Measurements from ENCODE around the gene STAB2.
"Not testable (repeated sequence)": the region's sequence is repeated elsewhere in the genome, so short reads cannot be mapped to it uniquely, and the experiment has no call there.

The STAB2 gene

GRCh38 chr12:103653568-103654173, 66.6 kb downstream of the STAB2 start:
- DNase-seq, result not testable (repeated sequence)

- no peak for DNase-seq
These were observed 67.7 kb downstream of the STAB2 start for GRCh38 chr12:103654816-103655215.

GRCh38 chr12:103656291-103656690, 69.2 kb downstream of the STAB2 start:
- DNase-seq, result no peak

DNA sequence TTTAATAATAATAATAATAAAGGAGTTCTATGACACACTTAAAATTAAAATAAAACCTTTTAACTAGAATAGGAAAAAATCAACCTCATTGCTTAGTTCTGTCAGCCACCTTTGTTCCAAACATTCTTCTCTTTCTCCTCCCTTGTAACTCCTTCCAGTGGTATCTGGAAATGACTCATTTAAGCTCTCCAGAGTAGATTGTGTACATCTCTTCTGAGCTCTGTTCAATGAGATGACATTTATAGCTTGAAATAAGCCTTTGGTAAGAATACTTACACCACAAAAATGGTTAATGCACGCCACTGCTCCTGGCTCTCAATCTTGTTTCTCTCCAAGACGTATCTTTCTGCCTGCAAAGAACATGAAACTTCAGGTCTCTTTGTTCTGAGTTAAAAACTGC, 70.3 kb downstream of the STAB2 start:
- DNase-seq, result no peak

- no peak for DNase-seq
These were observed 77.6 kb downstream of the STAB2 start for GRCh38 chr12:103664626-103665025.

- DNase-seq, result no peak
These were observed 78.9 kb downstream of the STAB2 start for GRCh38 chr12:103665971-103666370.

DNA sequence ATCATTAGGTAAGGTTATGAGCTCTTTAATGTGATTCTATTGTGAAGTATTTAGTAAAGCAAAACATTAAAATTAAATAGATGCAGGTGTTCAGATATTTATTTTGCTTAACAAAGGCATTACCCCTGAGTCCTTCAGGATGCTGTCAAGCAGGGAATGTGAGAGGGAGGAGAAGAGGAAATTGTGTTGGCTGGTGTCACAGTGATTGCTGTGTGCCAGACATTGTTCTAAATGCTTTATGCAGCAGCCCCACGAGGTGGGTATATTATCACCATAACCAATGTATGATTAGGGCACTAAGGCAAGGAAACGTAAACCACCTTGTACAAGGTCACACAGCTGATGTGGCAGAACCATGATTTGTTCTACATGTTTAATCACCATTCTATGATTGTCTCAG, 80.1 kb downstream of the STAB2 start:
- DNase-seq, result no peak

GRCh38 chr12:103668520-103668919, 81.4 kb downstream of the STAB2 start:
- no peak for DNase-seq

DNA sequence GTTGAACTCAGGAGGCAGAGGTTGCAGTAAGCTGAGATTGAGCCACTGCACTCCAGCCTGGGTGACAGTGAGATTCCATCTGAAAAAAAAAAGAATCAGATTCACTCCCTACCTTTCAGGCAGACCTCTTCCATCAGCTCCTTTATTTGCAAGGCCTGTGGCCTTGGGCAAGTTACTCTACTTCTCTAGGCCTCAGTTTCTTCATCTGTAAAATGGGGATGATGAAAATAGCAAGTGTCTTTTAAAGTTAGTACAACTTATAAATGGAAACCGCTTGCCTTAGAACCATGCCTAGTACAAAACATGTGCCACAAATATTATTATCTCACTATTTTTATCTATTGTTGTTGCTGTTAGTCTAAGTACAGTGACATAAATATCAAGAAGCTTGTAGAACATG, 84.3 kb downstream of the STAB2 start:
- no peak for DNase-seq

DNA sequence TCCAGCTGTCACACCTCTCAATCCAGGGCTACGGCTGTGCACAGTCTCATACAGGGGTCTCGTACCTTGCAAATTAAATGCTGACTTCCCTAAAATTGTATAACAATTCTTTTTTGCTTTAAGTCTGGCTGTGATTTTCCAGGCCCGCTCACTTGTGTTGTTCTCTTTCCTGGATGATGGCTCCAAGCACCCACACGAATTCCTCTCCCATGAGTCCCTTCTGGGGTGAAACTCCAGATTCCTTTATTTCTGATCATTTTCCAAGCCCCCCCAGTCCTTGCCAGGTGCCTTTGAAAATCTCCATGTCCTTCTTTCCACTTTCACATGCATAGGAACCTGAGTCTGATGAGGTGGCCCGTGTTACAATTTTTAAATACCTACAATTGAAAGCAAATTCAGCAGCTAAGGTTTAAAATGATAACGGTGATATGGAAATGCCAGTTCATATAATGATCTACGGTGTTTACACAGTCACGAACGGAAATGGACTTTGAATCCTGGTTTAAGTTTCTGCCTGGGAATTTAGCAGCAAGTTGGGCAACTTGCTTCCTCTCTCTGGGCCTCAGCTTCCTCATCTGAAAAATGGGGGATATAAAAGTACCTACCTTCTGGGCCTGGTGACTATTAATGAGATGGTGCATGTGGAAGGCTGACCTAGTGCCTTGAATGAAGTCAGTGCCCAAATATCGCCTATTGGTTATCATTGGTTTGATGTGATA, 85.5 kb downstream of the STAB2 start:
- DNase-seq, result no peak

GRCh38 chr12:103673487-103673886, 86.4 kb downstream of the STAB2 start:
- no peak for DNase-seq

DNA sequence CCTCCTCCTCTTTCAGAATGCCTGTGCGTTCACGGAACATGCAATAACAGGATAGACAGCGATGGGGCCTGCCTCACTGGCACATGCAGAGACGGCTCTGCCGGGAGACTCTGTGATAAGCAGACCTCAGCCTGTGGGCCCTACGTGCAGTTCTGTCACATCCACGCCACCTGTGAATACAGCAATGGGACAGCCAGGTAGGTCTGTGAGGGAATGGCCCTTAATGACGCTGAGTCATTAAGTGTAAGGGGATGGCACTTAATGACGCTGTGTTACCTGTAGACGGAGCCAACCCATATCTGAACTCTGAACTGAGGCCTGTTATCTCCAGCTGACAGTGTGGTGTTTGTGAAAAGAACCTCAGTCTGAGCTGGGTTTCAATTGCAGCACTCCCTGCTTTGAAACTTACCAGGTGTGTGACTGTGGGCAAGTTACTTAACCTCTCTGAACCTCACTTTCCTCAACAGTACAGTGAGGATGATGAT, 86.9 kb downstream of the STAB2 start:
- no peak for DNase-seq

GRCh38 chr12:103676893-103677292, 89.8 kb downstream of the STAB2 start:
- DNase-seq, result no peak

- no peak for DNase-seq
These were observed 90.3 kb downstream of the STAB2 start for GRCh38 chr12:103677341-103677740.

DNA sequence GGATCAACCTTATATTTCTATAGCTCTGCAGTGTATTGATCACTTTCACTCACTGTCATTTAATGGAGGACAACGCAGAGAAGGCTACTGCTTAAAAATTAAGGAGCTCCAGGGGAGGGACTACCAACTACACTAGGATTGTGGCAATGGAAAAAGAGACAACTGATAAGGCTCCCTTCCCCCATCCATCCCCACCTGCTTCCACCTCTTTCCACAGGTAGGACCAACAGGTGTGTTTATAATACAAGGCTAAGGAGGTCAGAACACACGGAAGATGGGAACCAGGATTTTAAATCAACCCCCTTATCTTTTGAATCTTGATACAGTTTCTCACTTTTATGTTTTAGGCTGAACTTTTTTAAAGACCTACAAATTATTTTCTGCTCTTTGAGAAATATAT, 90.8 kb downstream of the STAB2 start:
- no peak for DNase-seq

GRCh38 chr12:103679421-103680170, 92.5 kb downstream of the STAB2 start:
- no peak for DNase-seq

DNA sequence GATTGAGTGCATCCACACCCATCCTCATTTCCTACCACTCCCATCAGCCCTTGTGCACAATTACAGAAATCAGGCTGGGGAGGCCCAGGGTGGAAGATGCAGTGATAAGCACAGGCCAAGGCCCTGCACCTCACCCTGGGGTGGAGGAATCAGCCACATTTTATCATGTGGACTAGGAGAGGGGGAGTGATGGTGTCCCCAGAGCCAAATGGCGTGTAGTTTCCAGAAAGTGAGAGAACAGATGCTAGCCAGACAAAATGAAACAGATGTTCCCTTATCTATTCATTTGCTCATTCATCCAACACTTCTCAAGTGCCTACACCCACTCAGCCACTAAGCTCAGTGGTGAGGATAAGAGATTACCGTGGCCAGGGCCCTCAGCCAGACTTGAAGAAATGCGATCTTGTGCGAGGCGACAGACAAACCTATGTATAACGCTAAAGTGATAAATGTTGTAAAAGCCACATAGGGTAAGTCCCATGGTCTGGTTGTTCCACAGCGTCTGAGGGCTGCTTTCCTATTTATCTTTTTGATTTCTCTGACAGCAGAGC, 93.6 kb downstream of the STAB2 start:
- DNase-seq, result no peak

DNA sequence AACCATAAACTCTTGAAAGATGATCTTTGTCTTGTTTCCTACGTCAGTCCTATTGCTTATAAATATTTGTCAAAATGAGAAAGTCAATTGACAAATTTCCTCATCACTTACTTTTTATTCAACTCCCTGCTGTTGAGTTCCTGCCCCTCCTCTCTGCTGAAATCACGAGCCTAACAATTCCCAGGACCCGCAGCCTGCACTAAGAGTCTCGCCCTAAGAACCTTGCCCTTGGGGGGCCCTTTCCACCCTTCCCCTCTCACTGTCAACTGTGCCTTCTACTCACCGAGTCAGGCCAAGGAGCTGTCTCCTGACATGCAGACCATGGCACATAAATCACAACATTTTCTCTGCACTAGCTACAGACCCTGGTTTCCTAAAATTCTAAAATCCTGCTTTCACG, 99.0 kb downstream of the STAB2 start:
- no peak for DNase-seq

DNA sequence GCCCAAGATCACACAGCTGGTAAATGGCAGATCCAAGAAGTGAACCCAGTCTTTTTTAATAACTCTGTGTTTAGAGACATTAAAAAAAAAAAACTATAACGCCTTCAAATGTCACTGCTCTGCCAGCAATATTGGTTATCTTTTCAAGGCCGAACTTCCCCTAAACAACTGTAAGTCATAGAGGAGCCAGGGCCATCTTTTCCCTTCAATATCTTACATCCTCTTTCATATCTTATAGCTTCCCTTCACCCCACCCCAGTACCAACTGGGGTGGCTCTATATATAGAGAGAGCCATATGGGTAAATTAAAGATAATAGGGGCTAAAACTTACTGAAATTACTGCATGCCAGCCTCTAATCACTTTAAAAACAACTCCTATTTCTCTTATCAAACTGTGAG, 100.2 kb downstream of the STAB2 start:
- DNase-seq, result no peak

DNA sequence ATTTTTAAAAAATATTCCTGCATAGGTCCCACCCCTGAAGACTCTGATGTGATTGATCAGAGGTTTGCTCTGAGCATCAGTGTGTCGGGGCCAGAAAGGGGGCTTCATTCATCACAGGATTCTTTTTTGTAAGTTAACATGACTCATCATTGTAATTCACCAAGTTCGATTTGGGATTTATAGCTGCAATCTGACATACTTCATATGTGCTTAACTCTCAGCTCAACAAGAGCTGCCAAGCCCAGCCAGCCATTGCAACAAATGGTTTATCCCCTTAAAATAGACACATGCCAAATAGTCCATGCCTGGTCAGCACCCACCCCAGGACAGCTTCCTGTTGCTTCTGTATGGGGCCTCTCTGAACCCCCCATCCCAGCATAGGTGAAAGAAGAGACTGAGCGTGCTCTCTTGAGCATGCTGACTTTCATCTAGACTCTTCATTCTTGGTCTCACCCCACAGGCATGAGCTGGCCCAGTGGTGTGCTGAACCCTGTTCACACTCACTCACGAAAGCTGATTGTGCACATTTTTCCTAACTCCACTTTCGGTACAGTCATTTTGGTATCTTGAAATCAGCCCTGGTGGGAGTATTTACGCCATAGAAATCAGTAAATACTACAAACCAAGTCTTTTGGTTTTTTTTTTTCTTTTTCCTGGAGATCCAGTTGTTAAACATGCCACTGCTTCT, 101.4 kb downstream of the STAB2 start:
- no peak for DNase-seq

DNA sequence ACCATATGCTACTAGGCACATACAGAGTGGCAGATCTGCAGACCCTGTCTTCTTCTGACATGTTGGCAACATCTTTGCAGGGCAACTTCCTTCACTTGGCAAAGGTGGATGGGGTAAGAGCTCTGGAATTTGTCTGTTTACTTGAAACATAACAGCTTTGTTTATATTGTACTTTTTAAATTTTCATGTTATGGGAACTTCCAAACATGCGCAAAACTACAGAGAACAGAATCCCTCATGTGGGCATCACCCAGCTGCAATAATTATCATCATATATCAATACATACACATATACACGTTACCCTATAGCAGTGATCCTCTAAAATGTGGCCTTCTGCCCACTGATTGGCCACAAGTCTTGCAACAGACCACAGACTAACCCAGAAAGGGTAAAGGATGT, 103.4 kb downstream of the STAB2 start:
- DNase-seq, result no peak

GRCh38 chr12:103691063-103691462, 104.0 kb downstream of the STAB2 start:
- DNase-seq, result no peak

GRCh38 chr12:103696101-103696500, 109.0 kb downstream of the STAB2 start:
- DNase-seq, result no peak

All from AML-193 (cell line).